Ectodermal cell (in vitro differentiated cells): ENCODE results near the gene ACSM5.
"Not testable (repeated sequence)": the region's sequence is repeated elsewhere in the genome, so short reads cannot be mapped to it uniquely, and the experiment has no call there.

ENCODE experiments used
- H3K27ac ChIP-seq: 2 replicates; pipeline ENCODE4 v1.7.0; 2013; ENCODE audit warnings: mild to moderate bottlenecking, low read depth, low read length; ENCODE audit not compliant: insufficient read depth, poor library complexity, severe bottlenecking
- H3K27me3 ChIP-seq: 2 replicates; pipeline ENCODE4 v1.7.0; 2013; ENCODE audit warnings: mild to moderate bottlenecking, low read length; ENCODE audit not compliant: insufficient read depth, control insufficient read depth, poor library complexity, severe bottlenecking
- H3K36me3 ChIP-seq: one replicate; pipeline ENCODE4 v1.7.0; 2013; ENCODE audit warnings: low read length; ENCODE audit not compliant: control insufficient read depth, insufficient read depth
- H3K4me1 ChIP-seq: one replicate; pipeline ENCODE4 v1.7.0; 2013; ENCODE audit warnings: low read length; ENCODE audit not compliant: control insufficient read depth, insufficient read depth
- H3K4me3 ChIP-seq: 2 replicates; pipeline ENCODE4 v1.7.0; 2013; ENCODE audit warnings: low read depth, low read length, control low read depth; ENCODE audit not compliant: insufficient read depth
- H3K9me3 ChIP-seq: 2 replicates; pipeline ENCODE4 v1.7.0; 2013; ENCODE audit warnings: mild to moderate bottlenecking, low read length, moderate library complexity; ENCODE audit not compliant: control insufficient read depth
- WGBS, 2 experiments: methylation state at CpG; one replicate each; pipeline ENCODE4 v1.1.7; 2013; ENCODE audit warnings: missing lambda C conversion rate in 2 of 2; 5-methylcytosine and 5-hydroxymethylcytosine counted together

Gene ACSM5

DNA sequence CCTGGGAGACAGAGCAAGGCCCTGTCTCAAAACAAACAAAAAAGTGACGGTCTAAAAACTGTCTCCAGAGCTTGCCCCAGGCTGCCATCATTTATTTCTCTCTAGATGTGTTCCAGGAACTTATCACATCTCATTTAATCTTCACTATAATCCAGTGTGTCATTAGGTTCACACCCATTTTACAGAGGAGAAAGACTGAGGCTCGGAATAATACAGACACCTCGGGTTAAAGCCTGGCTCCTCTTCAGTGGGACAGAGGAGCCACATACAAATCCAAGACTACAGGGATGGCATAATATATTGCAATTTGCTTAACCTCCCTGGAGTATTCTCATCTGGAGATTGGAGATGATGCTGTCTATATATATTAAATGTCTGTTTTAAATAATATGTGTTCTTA, 10.7 kb upstream of the ACSM5 start:
- H3K27ac ChIP-seq: no peak overlapping the region
- H3K9me3 ChIP-seq: no peaks in the 10 kb centered on the region
- H3K36me3 ChIP-seq: no peaks in the 10 kb centered on the region
- WGBS, 2 experiments: 91 to 92% methylated on average over 3 of the region's 3 CpGs
- H3K4me1 ChIP-seq: no peaks in the 10 kb centered on the region
- no peaks in the 10 kb centered on the region for H3K27me3 ChIP-seq
- H3K4me3 ChIP-seq: no peak overlapping the region

DNA sequence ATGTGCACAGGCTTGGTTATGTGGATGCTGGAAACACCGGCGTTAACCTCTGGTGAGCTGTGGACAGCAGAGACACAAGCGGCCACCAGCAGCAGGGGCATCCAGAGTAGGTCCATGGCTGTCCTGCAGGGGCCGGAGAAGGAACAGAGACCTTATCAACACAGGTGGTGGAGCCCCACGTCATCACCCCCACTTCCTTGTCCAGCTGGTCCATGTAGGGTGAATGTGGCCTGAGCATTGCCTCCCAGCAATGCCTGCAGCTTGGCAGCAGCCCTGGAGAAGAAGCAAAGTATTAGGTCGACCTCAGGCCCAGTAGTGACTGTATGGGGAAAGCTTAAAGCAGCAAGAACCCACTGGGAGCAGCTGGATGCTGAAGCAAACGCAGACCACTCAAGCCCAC, 10.1 kb upstream of the ACSM5 start:
- 82% methylated on average over 7 of the region's 7 CpGs for WGBS, 2 experiments
- Histone ChIP-seq H3K4me3 (no peak overlapping the region), H3K4me1 (no peaks in the 10 kb centered on the region), H3K9me3 (no peaks in the 10 kb centered on the region), H3K27me3 (no peaks in the 10 kb centered on the region), H3K27ac (no peak overlapping the region), H3K36me3 (no peaks in the 10 kb centered on the region)

DNA sequence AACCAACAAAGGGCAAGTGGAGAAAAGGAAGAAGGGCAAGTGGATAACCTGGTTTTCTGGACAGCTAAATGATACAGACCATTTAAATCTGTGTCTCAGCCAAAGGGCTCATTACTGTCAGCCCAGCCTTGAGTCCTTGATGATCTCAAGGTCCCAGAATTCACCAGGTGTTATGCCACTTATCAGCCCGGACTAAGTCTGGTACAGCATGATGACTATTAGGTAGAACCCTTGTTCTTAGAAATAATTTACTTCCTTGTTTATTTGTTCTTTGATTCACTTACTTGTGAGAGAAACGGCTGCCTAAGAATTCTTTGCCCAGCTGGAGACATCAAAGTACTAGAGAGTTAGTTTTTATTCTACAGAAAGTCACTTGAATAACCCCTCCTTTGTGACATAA, 8.3 kb upstream of the ACSM5 start:
- H3K4me3 ChIP-seq: no peak overlapping the region
- no peaks in the 10 kb centered on the region for H3K36me3 ChIP-seq
- no peak overlapping the region for H3K27ac ChIP-seq
- no peaks in the 10 kb centered on the region for H3K9me3 ChIP-seq
- 93 to 94% methylated on average over 2 of the region's 2 CpGs for WGBS, 2 experiments
- no peaks in the 10 kb centered on the region for H3K4me1 ChIP-seq
- H3K27me3 ChIP-seq: no peaks in the 10 kb centered on the region

DNA sequence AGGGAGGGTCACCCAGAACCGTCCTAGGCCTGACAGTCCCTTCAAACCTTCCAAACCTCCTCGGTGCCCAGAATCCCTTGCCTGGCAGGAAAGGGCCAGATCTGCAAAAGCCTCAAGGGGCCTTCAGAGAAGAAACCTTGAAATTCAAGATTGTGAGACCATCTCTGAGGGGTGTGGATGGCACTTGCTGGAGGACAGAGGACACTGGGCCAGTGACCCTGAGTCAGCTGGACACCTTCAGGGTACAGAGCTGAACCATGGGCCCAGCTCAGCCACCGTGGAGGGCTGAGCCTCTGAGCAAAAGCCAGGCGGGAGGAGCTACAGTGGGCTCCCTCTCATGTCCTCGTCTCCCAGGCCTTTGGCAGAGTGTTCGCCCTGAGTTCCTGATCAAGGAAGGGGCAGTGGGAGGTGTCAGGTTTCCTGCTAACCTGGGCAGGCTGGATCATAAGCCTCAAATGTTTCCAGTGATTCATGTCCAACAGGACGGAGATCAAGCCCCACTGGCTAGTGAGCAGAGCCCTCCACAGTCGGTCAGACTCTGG, 7.8 kb upstream of the ACSM5 start:
- no peaks in the 10 kb centered on the region for H3K27me3 ChIP-seq
- no peaks in the 10 kb centered on the region for H3K4me1 ChIP-seq
- 85 to 87% methylated on average over 8 of the region's 8 CpGs for WGBS, 2 experiments
- no peaks in the 10 kb centered on the region for H3K36me3 ChIP-seq
- H3K9me3 ChIP-seq: no peaks in the 10 kb centered on the region
- no peak overlapping the region for H3K4me3 ChIP-seq
- no peak overlapping the region for H3K27ac ChIP-seq

DNA sequence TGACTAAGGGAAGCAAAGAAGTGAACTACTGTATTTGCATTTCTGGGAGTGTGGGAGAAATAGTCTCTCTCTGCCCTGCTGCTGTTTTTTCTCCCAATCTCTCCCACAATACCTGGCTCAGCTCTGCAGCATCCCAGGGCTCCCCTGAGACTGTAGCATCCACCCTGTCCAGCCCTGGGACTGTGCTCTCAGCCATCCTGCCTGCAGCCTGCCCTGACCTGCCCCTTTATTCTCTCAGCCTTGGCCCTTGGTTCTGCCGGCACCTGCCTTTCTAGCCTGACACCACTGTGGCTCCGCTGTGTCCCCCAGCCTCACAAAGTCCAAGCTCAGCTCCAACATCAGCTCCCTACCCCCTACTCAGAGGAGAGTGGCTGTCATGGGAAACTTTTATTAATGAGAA, 6.7 kb upstream of the ACSM5 start:
- Histone ChIP-seq H3K9me3 (no peaks in the 10 kb centered on the region), H3K4me1 (no peaks in the 10 kb centered on the region)

DNA sequence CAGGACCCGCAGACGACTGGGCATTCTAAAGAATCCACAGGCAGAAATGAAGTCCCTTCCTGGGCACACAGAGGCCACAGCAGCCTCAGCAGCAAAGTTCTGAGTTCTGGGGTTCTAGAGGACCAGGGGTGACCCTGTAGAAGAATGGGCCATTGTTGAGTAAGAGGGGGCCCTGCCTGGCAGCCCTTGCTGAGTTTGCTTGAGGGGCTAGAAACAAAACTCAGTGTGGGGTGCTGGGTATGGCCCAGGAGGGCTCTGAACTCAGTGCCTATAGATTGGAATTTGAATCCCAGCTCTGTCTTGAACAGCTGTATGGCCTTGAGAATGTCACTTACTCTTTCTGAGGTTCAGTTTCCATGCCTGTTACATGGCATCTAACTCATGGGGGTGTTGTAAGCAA, 4.7 kb upstream of the ACSM5 start, which contains the start of gene PDILT:
Gene PDILT (minus strand): TSS at position 101 of the 400 bp plus-strand sequence. CDS start 5,437 bp downstream, outside the sequence.
- no peaks in the 10 kb centered on the region for H3K27me3 ChIP-seq
- H3K4me1 ChIP-seq: no peaks in the 10 kb centered on the region
- H3K4me3 ChIP-seq: no peak within 1 kb of the TSS
- H3K27ac ChIP-seq: no peak within 1 kb of the TSS
- no peaks in the 10 kb centered on the region for H3K9me3 ChIP-seq
- 94% methylated on average over 2 of the region's 2 CpGs for WGBS, 2 experiments
- H3K36me3 ChIP-seq: no peaks in the 10 kb centered on the region

More for the DNA sequence above, 6.7 kb upstream of the ACSM5 start:
- Histone ChIP-seq H3K27ac (no peak overlapping the region), H3K27me3 (no peaks in the 10 kb centered on the region), H3K36me3 (no peaks in the 10 kb centered on the region), H3K4me3 (no peak overlapping the region)
- 89 to 94% methylated on average over 2 of the region's 2 CpGs for WGBS, 2 experiments

DNA sequence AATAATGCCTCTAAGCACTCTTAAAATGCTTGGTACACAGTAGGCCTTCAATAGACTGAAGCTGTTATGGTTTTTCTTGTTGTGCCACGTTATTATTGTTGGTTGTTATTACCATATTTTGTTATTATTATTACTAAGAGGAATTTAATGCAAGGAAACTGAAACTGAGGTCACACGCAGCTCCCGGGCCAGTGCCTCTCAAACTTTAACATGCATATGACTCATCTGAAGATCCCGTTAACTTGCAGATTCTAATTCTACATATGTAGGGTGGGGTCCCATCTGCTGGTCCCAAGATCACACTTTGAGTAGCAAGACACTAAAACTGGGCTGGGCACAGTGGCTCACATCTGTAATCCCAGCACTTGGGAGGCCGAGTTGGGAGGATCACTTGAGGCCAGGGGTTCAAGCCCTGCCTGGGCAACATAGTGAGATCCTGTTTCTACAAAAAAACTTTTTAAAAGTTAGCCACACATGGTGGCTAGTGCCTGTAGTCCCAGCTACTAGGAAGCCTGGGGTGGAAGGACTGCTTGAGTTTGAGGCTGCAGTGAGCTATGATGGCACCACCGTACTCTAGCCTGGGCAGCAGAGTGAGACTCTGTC, 888 bp downstream of the ACSM5 start:
- Histone ChIP-seq H3K4me3 (no peak overlapping the region), H3K36me3 (no peaks in the 10 kb centered on the region), H3K4me1 (no peaks in the 10 kb centered on the region), H3K9me3 (no peaks in the 10 kb centered on the region), H3K27ac (no peak overlapping the region), H3K27me3 (no peaks in the 10 kb centered on the region)
- 88 to 95% methylated on average over 4 to 6 of the region's 6 CpGs for WGBS, 2 experiments

DNA sequence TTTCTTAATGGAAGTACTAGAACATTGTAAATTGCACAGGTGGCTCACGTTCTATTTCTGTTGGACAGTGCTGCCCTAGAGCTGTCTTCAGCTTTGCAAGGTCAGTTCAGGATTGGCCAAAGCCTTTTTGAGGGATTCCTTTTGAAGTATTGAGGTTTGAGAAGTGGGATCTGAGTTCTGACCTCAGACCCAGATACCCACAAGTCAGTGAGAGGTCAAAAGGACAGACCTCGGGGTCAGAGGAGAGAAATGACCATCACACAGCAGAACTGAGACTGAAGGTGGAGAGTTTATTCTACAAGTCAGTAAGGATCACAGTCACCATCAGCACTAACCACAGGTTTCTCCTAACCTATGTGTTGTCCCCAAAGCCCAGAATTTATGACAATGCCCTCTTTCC, 1.7 kb downstream of the ACSM5 start:
- Histone ChIP-seq H3K36me3 (no peaks in the 10 kb centered on the region), H3K9me3 (no peaks in the 10 kb centered on the region), H3K4me1 (no peaks in the 10 kb centered on the region), H3K27me3 (no peaks in the 10 kb centered on the region), H3K27ac (no peak overlapping the region), H3K4me3 (no peak overlapping the region)
- WGBS, 2 experiments: 93 to 95% methylated on average over 2 of the region's 2 CpGs

DNA sequence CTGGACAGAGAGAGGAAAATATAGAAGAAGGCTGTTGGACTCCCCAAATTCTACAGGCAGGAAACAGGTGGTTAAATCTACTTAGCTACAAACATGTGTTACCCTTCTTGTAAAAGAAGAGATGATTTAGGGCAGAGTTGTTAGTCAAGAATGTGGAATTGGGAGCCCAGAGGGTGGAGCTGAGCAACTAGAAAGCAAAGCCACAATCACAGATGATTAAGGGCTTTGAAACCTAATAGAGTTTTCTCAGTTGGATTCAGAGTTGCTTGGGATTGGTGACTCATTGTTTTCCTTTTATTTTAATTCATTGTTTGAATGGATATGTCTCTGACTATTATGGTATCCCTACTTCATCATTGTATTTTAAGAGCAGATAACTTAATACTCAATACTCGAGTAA, 6.2 kb downstream of the ACSM5 start:
- Histone ChIP-seq H3K27ac (no peak overlapping the region), H3K4me1 (no peaks in the 10 kb centered on the region), H3K36me3 (no peaks in the 10 kb centered on the region), H3K4me3 (no peak overlapping the region), H3K27me3 (no peaks in the 10 kb centered on the region), H3K9me3 (no peaks in the 10 kb centered on the region)
- WGBS, 2 experiments: no CpG with 5 or more reads among the region's 1 CpG

DNA sequence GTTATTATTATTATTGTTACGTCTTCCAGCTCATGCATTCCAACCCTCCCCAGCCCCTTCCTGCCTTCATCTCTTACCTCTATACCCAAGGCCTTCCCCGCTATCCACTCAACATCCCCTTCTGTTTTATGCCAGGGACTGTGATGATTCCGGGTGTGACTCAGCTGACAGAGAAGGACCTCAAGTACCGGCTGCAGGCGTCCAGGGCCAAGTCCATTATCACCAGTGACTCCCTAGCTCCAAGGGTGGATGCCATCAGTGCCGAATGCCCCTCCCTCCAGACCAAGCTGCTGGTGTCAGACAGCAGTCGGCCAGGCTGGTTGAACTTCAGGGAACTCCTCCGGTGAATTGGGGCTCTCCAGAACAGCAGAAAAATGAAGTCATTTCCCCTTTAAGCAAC, 9.8 kb downstream of the ACSM5 start:
- H3K4me3 ChIP-seq, H3K27ac ChIP-seq, H3K27me3 ChIP-seq, H3K4me1 ChIP-seq, H3K9me3 ChIP-seq, H3K36me3 ChIP-seq: not testable (repeated sequence)
- 91 to 93% methylated on average over 8 of the region's 8 CpGs for WGBS, 2 experiments

DNA sequence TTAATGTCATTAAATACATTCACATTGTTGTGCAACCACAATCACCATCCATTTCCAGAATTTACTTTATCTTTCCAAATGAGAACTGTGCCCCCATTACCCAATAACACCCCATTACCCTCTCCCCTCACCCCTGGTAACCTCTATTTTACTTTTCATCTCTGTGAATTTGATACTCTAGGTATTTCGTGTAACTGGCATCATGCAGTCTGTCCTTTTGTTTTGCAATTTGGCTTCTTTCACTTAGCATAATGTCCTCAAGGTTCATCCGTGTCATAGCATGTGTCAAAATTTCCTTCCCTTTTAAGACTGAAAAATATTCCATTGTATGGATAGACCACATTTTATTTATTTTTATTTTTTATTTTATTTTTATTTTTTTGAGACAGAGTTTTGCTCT, 12.4 kb downstream of the ACSM5 start:
- H3K9me3 ChIP-seq, H3K36me3 ChIP-seq, H3K27me3 ChIP-seq, H3K27ac ChIP-seq, H3K4me1 ChIP-seq, H3K4me3 ChIP-seq: not testable (repeated sequence)
- 86 to 100% methylated on average over 1 to 2 of the region's 2 CpGs for WGBS, 2 experiments
